CD4-positive, alpha-beta T cell (primary cell): ENCODE data around the gene AGBL1. TPM values are rescaled to one million over a fixed set of nuclear protein-coding genes. Genes with fewer than 3 reads are reported as not detected.

ENCODE experiments used
- ATAC-seq: fragments of 200-7000 bp; cut with Tn5 transposase; one replicate; pipeline ENCODE4 v1.10.0; 2022; ENCODE audit warnings: mild to moderate bottlenecking; ENCODE audit not compliant: poor library complexity
- CTCF ChIA-PET: fragments of 350-600 bp; sonication (Branson Sonifier 250); formaldehyde crosslinking; loops from one replicate; lab custom pipeline; 2021; ENCODE audit warnings: antibody characterized with exemption, inconsistent platforms; lab: Charles Lee
- POLR2A ChIA-PET: fragments of 350-600 bp; sonication (Branson Sonifier 250); formaldehyde crosslinking; loops from one replicate; lab custom pipeline; 2021; ENCODE audit warnings: antibody characterized with exemption, inconsistent platforms; lab: Charles Lee
- DNase-seq, 14 experiments: peaks; one replicate each; pipeline ENCODE4 v3.0.0-alpha.2; 2013 to 2020; ENCODE audit warnings: mixed read lengths in 2 of 14
- H3K27ac ChIP-seq, 2 donors: one replicate each; pipeline versions ENCODE4 v1.5.1 to v1.7.0; 2013; ENCODE audit warnings: low read length in 2 of 2, low read depth in 1 of 2, mild to moderate bottlenecking in 1 of 2
- H3K27me3 ChIP-seq, 2 experiments: 1 replicate in 1 of 2; 2 replicates in 1 of 2; pipeline versions ENCODE4 v1.6.1 to v1.7.0; 2013; ENCODE audit warnings: low read length in 2 of 2, control low read depth in 1 of 2, mild to moderate bottlenecking in 1 of 2, moderate library complexity in 1 of 2; ENCODE audit not compliant: insufficient read depth in 2 of 2, control insufficient read depth in 1 of 2
- H3K36me3 ChIP-seq: one replicate; pipeline ENCODE4 v1.6.1; 2013; ENCODE audit warnings: low read length, control low read depth; ENCODE audit not compliant: insufficient read depth
- H3K4me1 ChIP-seq: one replicate; pipeline ENCODE4 v1.6.1; 2013; ENCODE audit warnings: low read length, control low read depth; ENCODE audit not compliant: insufficient read depth
- H3K4me3 ChIP-seq: one replicate; pipeline ENCODE4 v1.5.1; 2013; ENCODE audit warnings: mild to moderate bottlenecking, low read length, moderate library complexity
- H3K9me3 ChIP-seq, 2 experiments: 1 replicate in 1 of 2; 2 replicates in 1 of 2; pipeline versions ENCODE4 v1.6.1 to v1.7.0; 2013; ENCODE audit warnings: low read length in 2 of 2, mild to moderate bottlenecking in 2 of 2, control low read depth in 1 of 2, moderate library complexity in 1 of 2; ENCODE audit not compliant: control insufficient read depth in 1 of 2, insufficient read depth in 1 of 2
- H3K27ac Mint-ChIP-seq: one replicate; pipeline ENCODE4 v1.8.0; 2020; ENCODE audit warnings: mixed read lengths
- H3K27me3 Mint-ChIP-seq: one replicate; pipeline ENCODE4 v1.8.0; 2021; ENCODE audit warnings: mixed read lengths
- H3K36me3 Mint-ChIP-seq: one replicate; pipeline ENCODE4 v1.8.0; 2021; ENCODE audit warnings: low read depth, mixed read lengths
- H3K4me1 Mint-ChIP-seq: one replicate; pipeline ENCODE4 v1.8.0; 2021; ENCODE audit warnings: low read depth, mixed read lengths
- H3K4me3 Mint-ChIP-seq: one replicate; pipeline ENCODE4 v1.8.0; 2020; ENCODE audit warnings: mild to moderate bottlenecking, mixed read lengths
- H3K9me3 Mint-ChIP-seq: one replicate; pipeline ENCODE4 v1.8.0; 2020; ENCODE audit warnings: mixed read lengths
- intact Hi-C, 2 experiments: fragments of 100-400 bp; cut with DNase I in 1 of 2; cut with micrococcal nuclease in 1 of 2; formaldehyde crosslinking; loops; one replicate each; pipeline versions ENCODE4 v1.15.1 to v1.9.0; 2023 to 2025; cut with DNase I, micrococcal nuclease
- total RNA-seq, 174 experiments: library from RNA in 2 of 174; stranded (reverse) in 2 of 174; gene quantifications; one replicate each; pipeline ENCODE4 v1.2.3 and lab custom pipeline; 2021 to 2026
- TF ChIP-seq, protein P1 (sequence below): fragments of 200-600 bp; IDR thresholded peaks from one replicate; pipeline ENCODE4 v1.8.0; 2022; ENCODE audit warnings: antibody characterized with exemption, mild to moderate bottlenecking

The AGBL1 gene
- total RNA-seq, 2 experiments from 2014 or later = not detected

DNA sequence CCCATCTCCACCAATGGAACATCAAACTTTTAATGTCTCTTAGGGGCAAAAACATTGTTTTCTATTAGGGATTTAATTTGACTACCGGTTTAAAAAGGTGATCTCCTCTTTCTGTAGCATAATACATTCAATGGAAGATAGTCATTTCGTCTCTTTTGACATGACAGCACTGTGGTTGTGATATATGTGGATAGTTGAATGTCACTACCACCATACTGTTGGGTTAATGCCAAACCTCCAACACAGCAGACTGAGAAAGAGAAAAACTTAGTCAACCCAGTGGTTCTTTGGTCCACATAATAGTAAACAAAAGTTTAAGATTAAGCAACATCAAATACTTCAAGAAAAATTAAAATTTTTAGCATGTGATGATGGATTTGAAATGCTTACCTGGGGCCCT lies 530.4 kb downstream of the AGBL1 start:
- DNase-seq (no peak), ATAC-seq (no peak)
- Mint-ChIP-seq H3K27ac (no peak overlapping the region), H3K4me1 (peaks cover 51% of the 10 kb centered on the region), H3K36me3 (no peaks in the 10 kb centered on the region), H3K9me3 (peaks cover under 1% of the 10 kb centered on the region), H3K27me3 (no peaks in the 10 kb centered on the region), H3K4me3 (no peak overlapping the region)
- TF ChIP-seq, protein P1, sequence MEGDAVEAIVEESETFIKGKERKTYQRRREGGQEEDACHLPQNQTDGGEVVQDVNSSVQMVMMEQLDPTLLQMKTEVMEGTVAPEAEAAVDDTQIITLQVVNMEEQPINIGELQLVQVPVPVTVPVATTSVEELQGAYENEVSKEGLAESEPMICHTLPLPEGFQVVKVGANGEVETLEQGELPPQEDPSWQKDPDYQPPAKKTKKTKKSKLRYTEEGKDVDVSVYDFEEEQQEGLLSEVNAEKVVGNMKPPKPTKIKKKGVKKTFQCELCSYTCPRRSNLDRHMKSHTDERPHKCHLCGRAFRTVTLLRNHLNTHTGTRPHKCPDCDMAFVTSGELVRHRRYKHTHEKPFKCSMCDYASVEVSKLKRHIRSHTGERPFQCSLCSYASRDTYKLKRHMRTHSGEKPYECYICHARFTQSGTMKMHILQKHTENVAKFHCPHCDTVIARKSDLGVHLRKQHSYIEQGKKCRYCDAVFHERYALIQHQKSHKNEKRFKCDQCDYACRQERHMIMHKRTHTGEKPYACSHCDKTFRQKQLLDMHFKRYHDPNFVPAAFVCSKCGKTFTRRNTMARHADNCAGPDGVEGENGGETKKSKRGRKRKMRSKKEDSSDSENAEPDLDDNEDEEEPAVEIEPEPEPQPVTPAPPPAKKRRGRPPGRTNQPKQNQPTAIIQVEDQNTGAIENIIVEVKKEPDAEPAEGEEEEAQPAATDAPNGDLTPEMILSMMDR = no peak
- Histone ChIP-seq H3K9me3 (no peaks in the 10 kb centered on the region), H3K27ac (no peak overlapping the region), H3K4me1 (peaks cover 24% of the 10 kb centered on the region), H3K27me3 (no peaks in the 10 kb centered on the region), H3K4me3 (no peak overlapping the region), H3K36me3 (no peaks in the 10 kb centered on the region)
- ChIA-PET CTCF (no interaction called here), POLR2A (no interaction called here)
- intact Hi-C loops = loop anchor here in 1 of 2 experiments (5.0 kb wide), 1 partner anchor 42 kb away; no protein-coding TSS in a partner anchor

DNA sequence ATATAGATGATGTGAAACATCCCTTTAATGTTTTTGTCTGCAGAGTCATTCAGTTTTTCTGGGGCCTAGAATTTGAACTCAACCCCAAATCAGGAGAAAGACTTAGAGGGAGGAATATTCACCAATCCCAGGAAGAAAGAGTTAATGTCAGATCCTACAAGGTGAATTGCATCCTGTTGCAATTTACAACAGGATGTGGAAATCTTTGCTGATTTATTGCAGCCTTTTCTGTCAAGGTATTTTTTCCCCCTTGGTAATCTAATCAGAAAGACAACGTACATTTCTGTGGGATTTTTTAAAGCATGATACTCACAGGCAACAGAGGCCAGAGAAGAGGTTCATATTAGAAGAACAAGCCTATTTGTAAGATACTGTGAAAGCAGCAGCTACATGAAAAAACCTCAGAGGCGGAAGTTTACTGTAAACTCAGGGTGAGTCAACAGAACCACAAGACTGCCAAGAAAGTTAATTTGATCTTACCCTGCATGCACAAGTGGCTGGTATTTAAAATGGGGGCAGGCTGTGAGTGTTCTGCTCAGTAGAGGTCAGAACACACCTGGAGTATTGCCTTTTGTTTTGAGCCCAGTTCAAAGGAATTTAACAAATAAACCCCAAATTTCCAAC lies 531.9 kb downstream of the AGBL1 start:
- CTCF ChIA-PET = interaction anchor here (1.5 kb wide), 1 partner anchor 13 kb away, joined by 6 read pairs; no protein-coding TSS in a partner anchor
- H3K27ac ChIP-seq = no peak overlapping the region
- no peaks in the 10 kb centered on the region for H3K36me3 Mint-ChIP-seq
- no peaks in the 10 kb centered on the region for H3K27me3 Mint-ChIP-seq
- intact Hi-C loops = loop anchor here in 1 of 2 experiments (5.0 kb wide), 1 partner anchor 41 kb away; no protein-coding TSS in a partner anchor
- H3K4me1 ChIP-seq = peaks cover 39% of the 10 kb centered on the region
- TF ChIP-seq, protein P1 = no peak
- no peak overlapping the region for H3K4me3 ChIP-seq
- H3K27me3 ChIP-seq = no peaks in the 10 kb centered on the region
- POLR2A ChIA-PET = interaction anchor here (1.0 kb wide), 1 partner anchor 42 kb away, joined by 3 read pairs; no protein-coding TSS in a partner anchor
- H3K9me3 Mint-ChIP-seq = peaks cover 3% of the 10 kb centered on the region
- ATAC-seq (peak; percentile 82), DNase-seq (peak in 5 of 14 experiments; percentile 7 to 76 (median 52))
- H3K4me3 Mint-ChIP-seq = peak overlapping the region; percentile 23
- peaks cover 66% of the 10 kb centered on the region for H3K4me1 Mint-ChIP-seq
- peak overlapping the region; percentile 6 for H3K27ac Mint-ChIP-seq
- H3K9me3 ChIP-seq = no peaks in the 10 kb centered on the region
- no peaks in the 10 kb centered on the region for H3K36me3 ChIP-seq

DNA sequence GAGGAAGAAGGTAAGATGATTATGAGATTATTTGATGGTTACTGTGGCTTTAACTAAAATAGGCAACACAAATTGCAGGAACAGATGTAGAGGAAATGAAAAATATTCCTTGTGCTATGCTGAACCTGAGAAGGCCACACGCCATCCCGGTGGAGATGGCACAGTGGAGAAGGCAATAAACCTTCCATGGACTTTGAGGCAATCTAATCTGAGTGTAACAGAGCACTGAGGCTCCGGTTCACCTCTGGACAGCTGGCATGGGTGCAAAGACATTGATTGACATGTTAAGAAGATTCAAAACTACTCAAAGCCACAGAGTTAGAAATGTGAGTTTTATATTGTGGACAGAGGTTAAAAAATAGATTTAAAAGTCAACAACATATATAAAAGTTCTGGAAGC lies 535.7 kb downstream of the AGBL1 start:
- peaks cover 52% of the 10 kb centered on the region for H3K4me1 ChIP-seq
- no peaks in the 10 kb centered on the region for H3K36me3 ChIP-seq
- Mint-ChIP-seq H3K4me1 (peaks cover 87% of the 10 kb centered on the region), H3K9me3 (peaks cover 3% of the 10 kb centered on the region), H3K27ac (peak overlapping the region; percentile 70), H3K36me3 (no peaks in the 10 kb centered on the region), H3K4me3 (peak overlapping the region; percentile 49), H3K27me3 (no peaks in the 10 kb centered on the region)
- ATAC-seq = no peak
- POLR2A ChIA-PET = interaction anchor here (1.8 kb wide), 1 partner anchor 39 kb away, joined by 11 read pairs; no protein-coding TSS in a partner anchor
- TF ChIP-seq, protein P1 = no peak
- DNase-seq = peak in 1 of 14 experiments; percentile 8
- no peak overlapping the region for H3K27ac ChIP-seq
- H3K9me3 ChIP-seq = no peaks in the 10 kb centered on the region
- H3K27me3 ChIP-seq = no peaks in the 10 kb centered on the region
- intact Hi-C loops = no loop called here
- CTCF ChIA-PET = no interaction called here
- no peak overlapping the region for H3K4me3 ChIP-seq
